EL (cell line): Measurements from ENCODE around the gene P4HTM.
A peak's percentile ranks its signal among the peaks of the same experiment; 100 is the strongest.

Source experiments
- DNase-seq: peaks from one replicate; pipeline ENCODE4 v3.0.0-alpha.2; 2016

Gene P4HTM

GRCh38 chr3:49012441-49013017 lies 22.5 kb downstream of the P4HTM start:
- no peak for DNase-seq

- no peak for DNase-seq
Observed at GRCh38 chr3:49013113-49013737, 23.2 kb downstream of the P4HTM start.

GRCh38 chr3:49013738-49014660 lies 24.0 kb downstream of the P4HTM start:
- peak; percentile 37 for DNase-seq

GRCh38 chr3:49015072-49015471 lies 25.0 kb downstream of the P4HTM start:
- DNase-seq, result no peak

- DNase-seq, result no peak
Observed at GRCh38 chr3:49015765-49016164, 25.7 kb downstream of the P4HTM start.

- DNase-seq, result no peak
Observed at GRCh38 chr3:49016414-49017228, 26.6 kb downstream of the P4HTM start.

- DNase-seq, result no peak
Observed at GRCh38 chr3:49017229-49017970, 27.4 kb downstream of the P4HTM start.

GRCh38 chr3:49017971-49018706 lies 28.1 kb downstream of the P4HTM start, which contains the start of gene DALRD3:
Gene DALRD3, minus strand, starts transcription at chr3:49018580. Its CDS starts 16 bp downstream, at chr3:49018564.
- DNase-seq, result peak; percentile 64

- no peak for DNase-seq
Observed at GRCh38 chr3:49018707-49019006, 28.6 kb downstream of the P4HTM start.

GRCh38 chr3:49019941-49020329 lies 29.9 kb downstream of the P4HTM start:
- peak; percentile 38 for DNase-seq

- peak; percentile 42 for DNase-seq
Observed at GRCh38 chr3:49020330-49021212, 30.5 kb downstream of the P4HTM start.

GRCh38 chr3:49021213-49021812 lies 31.3 kb downstream of the P4HTM start:
- DNase-seq, result peak; percentile 98

GRCh38 chr3:49021813-49022687 lies 32.0 kb downstream of the P4HTM start, which contains the start of gene NDUFAF3:
Gene NDUFAF3, plus strand, starts transcription at chr3:49022121. Its CDS starts 24 bp downstream, at chr3:49022145.
- DNase-seq, result peak; percentile 90

GRCh38 chr3:49022688-49023171 lies 32.7 kb downstream of the P4HTM start:
- DNase-seq, result peak; percentile 45

- no peak for DNase-seq
Observed at GRCh38 chr3:49023775-49024174, 33.7 kb downstream of the P4HTM start.

- no peak for DNase-seq
Observed at GRCh38 chr3:49024449-49024848, 34.4 kb downstream of the P4HTM start.

- DNase-seq, result no peak
Observed at GRCh38 chr3:49025005-49025792, 35.2 kb downstream of the P4HTM start.
